Effector memory CD8-positive, alpha-beta T cell (primary cell): ENCODE results near the gene LTA4H.

Experiments
- ATAC-seq: fragments of 150-1000 bp; cut with Tn5 transposase; replicated peaks from 2 replicates; pipeline ENCODE4 v1.10.0; 2021; ENCODE audit warnings: mild to moderate bottlenecking, moderate library complexity
- DNase-seq, 3 experiments: peaks; one replicate each; pipeline ENCODE4 v3.0.0; 2021
- H3K27ac Mint-ChIP-seq, 2 donors: one replicate each; pipeline ENCODE4 v1.8.0; 2022; ENCODE audit warnings: mild to moderate bottlenecking in 2 of 2, mixed read lengths in 2 of 2, moderate library complexity in 2 of 2
- H3K27me3 Mint-ChIP-seq, 2 donors: one replicate each; pipeline ENCODE4 v1.8.0; 2022; ENCODE audit warnings: mixed read lengths in 2 of 2
- H3K36me3 Mint-ChIP-seq: one replicate; pipeline ENCODE4 v1.8.0; 2022; ENCODE audit warnings: mild to moderate bottlenecking, moderate library complexity, mixed read lengths; ENCODE audit not compliant: insufficient read depth
- H3K4me1 Mint-ChIP-seq, 2 donors: one replicate each; pipeline ENCODE4 v1.8.0; 2022; ENCODE audit warnings: low read depth in 2 of 2, mixed read lengths in 2 of 2
- H3K4me3 Mint-ChIP-seq, 2 donors: one replicate each; pipeline ENCODE4 v1.8.0; 2022; ENCODE audit warnings: mild to moderate bottlenecking in 2 of 2, mixed read lengths in 2 of 2, moderate library complexity in 2 of 2
- H3K9me3 Mint-ChIP-seq, 2 donors: one replicate each; pipeline ENCODE4 v1.8.0; 2022; ENCODE audit warnings: mixed read lengths in 2 of 2

The LTA4H gene

DNA sequence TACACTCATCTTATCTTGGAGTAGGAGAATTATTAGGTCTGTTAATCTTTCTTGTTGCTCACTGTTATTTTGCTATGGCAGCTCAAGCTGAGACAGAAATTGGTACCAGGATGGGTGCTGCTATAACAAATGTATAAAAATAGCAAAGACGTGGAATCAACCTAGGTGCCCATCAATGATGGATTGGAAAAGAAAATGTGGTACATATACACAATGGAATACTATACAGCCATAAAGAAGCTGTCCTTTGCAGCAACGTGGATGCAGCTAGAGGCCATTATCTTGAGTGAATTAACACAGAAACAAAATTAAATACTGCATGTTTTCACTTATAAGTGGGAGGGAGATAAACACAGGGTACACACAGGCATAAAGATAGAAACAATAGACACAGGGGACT lies 14.8 kb upstream of the LTA4H start:
- Mint-ChIP-seq H3K27me3 (no peaks in the 10 kb centered on the region), H3K4me3 (no peak overlapping the region), H3K36me3 (no peaks in the 10 kb centered on the region), H3K9me3 (peaks cover 0 to 4% of the 10 kb centered on the region in 2 donors), H3K27ac (no peak overlapping the region), H3K4me1 (peaks cover 15 to 21% of the 10 kb centered on the region in 2 donors)
- ATAC-seq (no peak), DNase-seq (no peak)

- no peak for ATAC-seq
- Mint-ChIP-seq H3K27ac (no peak overlapping the region), H3K4me1 (peaks cover 22 to 27% of the 10 kb centered on the region in 2 donors), H3K9me3 (peaks cover 0 to 4% of the 10 kb centered on the region in 2 donors), H3K27me3 (no peaks in the 10 kb centered on the region), H3K4me3 (no peak overlapping the region), H3K36me3 (no peaks in the 10 kb centered on the region)
- DNase-seq = no peak
These were observed 13.7 kb upstream of the LTA4H start for GRCh38 chr12:96049101-96049500.

DNA sequence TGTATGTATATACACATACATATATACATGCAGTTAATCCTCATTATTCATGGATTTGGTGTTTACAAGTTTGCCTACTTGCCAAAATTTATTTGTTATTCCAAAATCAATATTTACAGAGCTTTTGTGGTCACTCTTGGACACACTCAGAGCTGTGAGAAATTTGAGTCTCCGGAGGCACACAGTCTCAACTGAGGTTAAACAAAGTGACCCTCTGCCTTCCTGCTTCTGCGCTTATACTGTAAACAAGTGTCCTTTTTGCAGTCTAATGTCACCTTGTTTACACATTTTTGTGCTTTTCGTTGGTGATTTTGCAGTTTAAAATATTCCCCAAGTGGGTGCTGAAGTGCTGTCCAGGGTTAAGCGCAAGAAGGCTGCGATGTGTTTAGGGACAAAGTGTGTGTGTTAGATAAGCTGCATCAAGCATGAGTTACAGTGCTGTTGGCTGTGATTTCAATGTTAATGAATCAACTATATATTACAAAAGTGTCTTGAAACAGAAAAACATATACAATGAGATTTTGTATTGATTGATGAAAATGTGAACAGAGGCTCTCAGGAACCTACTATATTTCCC lies 13.1 kb upstream of the LTA4H start:
- DNase-seq (no peak), ATAC-seq (no peak)
- Mint-ChIP-seq H3K36me3 (no peaks in the 10 kb centered on the region), H3K4me3 (peak overlapping the region; percentile 0 to 1), H3K9me3 (peaks cover 0 to 4% of the 10 kb centered on the region in 2 donors), H3K4me1 (peaks cover 25 to 29% of the 10 kb centered on the region in 2 donors), H3K27me3 (no peaks in the 10 kb centered on the region), H3K27ac (no peak overlapping the region)

DNA sequence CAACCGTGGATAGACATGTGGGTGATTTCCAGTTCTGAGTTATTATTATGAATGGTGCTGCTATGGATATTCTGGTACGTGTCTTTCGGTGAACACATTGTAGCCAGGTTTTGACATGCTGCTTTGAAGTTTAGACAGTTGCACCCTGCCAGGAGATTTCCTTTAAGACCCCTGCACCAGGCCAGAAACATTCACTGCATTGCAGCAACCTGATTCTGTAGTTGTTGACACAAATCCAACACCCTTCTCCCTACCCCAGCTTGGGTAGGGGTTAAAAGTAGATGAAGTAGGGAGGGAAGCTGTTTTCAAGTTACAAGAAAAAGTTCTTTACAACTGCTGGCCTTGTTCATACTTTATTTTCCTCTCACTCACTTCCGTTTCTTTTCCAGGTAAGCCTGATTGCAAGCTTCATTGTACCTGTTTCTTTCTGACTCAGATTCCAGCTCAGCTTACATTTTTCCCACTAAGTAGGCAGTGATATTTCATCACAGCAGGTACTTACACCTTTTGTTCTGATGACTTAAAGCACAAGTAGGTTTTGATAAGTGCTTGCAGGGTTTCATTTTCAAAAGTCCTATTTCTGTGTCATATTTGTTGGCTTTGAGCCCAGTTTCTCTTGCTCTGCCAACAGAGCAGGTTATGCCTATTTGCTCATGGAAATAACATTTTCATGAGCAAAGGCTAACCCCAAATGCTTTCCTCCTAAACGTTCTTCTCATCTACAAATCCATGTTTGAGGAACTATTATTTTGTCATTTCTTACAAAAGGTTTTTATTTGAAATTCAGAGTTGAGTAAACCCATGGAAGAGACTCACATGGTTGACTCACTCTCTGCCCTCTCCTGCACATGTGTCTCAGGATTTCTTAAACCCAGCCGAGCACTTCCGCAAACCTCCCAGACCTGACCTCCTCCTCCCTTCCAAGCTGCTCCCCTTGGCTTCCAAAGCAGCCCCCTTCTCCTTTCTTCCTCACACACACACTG lies 12.1 kb upstream of the LTA4H start:
- ATAC-seq = peak; percentile 27
- no peak for DNase-seq
- peaks cover 0 to 4% of the 10 kb centered on the region in 2 donors for H3K9me3 Mint-ChIP-seq
- no peaks in the 10 kb centered on the region for H3K36me3 Mint-ChIP-seq
- peaks cover 25 to 29% of the 10 kb centered on the region in 2 donors for H3K4me1 Mint-ChIP-seq
- no peaks in the 10 kb centered on the region for H3K27me3 Mint-ChIP-seq
- H3K4me3 Mint-ChIP-seq = peak overlapping the region; percentile 3 to 25
- H3K27ac Mint-ChIP-seq = peak overlapping the region; percentile 1 to 77

DNA sequence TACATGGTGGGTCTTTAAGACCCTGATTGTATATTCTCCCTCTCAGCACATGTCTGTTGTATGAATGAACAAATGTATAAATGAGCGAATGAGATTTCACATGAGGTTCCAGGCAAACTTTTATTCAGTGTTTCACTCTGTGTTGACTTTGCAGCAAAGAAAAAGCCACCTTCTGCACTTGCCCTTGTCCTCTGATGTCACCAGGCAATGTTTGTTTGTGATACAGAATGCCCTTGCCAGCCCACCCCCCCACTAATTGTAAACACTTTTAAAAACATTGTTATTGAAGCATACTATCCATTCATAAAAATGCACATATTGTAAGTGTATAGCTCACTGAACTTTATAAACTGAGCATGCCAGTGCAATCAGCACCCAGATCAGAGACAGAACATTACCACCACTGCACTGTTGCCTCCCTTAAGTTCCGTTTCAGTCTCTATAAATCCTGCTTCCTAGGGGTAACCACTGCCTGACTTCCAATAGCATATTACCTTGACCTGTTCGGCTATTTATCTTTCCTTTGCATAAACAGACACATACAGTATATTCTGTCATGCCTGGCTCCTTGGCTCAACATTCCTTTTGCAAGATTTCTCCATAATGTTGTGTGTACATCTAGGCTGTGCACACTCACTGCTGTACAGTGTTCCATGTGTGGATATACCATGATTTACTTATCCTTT lies 11.3 kb upstream of the LTA4H start:
- DNase-seq = no peak
- no peaks in the 10 kb centered on the region for H3K27me3 Mint-ChIP-seq
- H3K9me3 Mint-ChIP-seq = peaks cover 0 to 4% of the 10 kb centered on the region in 2 donors
- H3K4me1 Mint-ChIP-seq = peaks cover 25 to 29% of the 10 kb centered on the region in 2 donors
- H3K4me3 Mint-ChIP-seq = peak overlapping the region in 1 of 2 donors; percentile 3
- H3K36me3 Mint-ChIP-seq = no peaks in the 10 kb centered on the region
- H3K27ac Mint-ChIP-seq = peak overlapping the region; percentile 39 to 77
- ATAC-seq = no peak

GRCh38 chr12:96045566-96045965 lies 10.2 kb upstream of the LTA4H start:
- Mint-ChIP-seq H3K27ac (peak overlapping the region; percentile 29 to 39), H3K27me3 (no peaks in the 10 kb centered on the region), H3K4me3 (no peak overlapping the region), H3K4me1 (peaks cover 25 to 29% of the 10 kb centered on the region in 2 donors), H3K9me3 (peaks cover 0 to 4% of the 10 kb centered on the region in 2 donors), H3K36me3 (no peaks in the 10 kb centered on the region)
- DNase-seq (peak; percentile 20 to 26 (median 23)), ATAC-seq (peak; percentile 86)

- peaks cover 25 to 29% of the 10 kb centered on the region in 2 donors for H3K4me1 Mint-ChIP-seq
- H3K27ac Mint-ChIP-seq = peak overlapping the region; percentile 29
- H3K9me3 Mint-ChIP-seq = no peaks in the 10 kb centered on the region
- H3K36me3 Mint-ChIP-seq = no peaks in the 10 kb centered on the region
- ATAC-seq = no peak
- no peak for DNase-seq
- H3K4me3 Mint-ChIP-seq = peak overlapping the region in 1 of 2 donors; percentile 56
- no peaks in the 10 kb centered on the region for H3K27me3 Mint-ChIP-seq
These were observed 9.5 kb upstream of the LTA4H start for GRCh38 chr12:96044943-96045290.

DNA sequence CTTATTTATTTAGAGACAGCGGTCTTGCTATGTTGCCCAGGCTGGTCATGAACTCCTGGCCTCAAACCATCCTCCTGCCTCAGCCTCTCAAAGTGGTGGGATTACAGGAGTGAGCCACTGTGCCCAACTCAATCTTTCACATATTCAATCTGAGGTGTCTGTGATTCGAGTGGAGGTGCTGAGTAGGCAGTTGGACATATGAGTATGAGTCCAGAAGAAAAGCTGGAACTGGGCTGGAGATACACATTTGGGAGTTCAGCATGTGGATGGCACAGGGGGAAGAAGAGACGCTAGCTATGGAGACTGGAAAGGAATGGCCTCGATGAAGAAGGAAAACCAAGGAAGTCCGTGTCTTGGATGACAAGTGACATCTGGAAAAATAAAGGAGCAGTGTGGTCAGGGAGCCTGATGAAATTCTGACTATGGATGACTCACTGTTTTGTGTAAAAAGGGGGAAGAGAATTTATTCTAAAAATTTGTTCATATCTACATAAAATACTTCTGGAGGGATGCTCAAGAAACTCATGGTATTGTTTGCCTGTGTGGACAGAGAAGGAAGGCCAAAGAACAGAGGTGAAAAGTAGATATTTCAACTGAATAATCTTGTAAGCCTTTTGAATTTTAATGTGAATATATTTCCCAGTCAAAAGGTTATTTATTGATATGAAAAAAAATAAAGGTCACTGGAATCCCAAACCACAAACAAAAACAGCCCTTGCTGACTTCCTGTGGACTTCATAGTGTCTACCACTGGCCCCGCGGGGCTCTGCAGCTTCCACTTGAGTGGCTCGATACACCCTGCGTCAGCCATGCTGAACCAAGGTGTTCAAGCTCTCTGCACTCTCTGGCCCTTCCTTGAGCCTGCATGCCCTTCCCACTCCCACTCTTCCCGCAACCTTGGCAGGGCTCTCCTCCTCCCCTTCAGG lies 8.9 kb upstream of the LTA4H start:
- H3K36me3 Mint-ChIP-seq = no peaks in the 10 kb centered on the region
- DNase-seq = no peak
- H3K4me3 Mint-ChIP-seq = peak overlapping the region in 1 of 2 donors; percentile 56
- peak overlapping the region; percentile 29 for H3K27ac Mint-ChIP-seq
- no peaks in the 10 kb centered on the region for H3K27me3 Mint-ChIP-seq
- peaks cover 25 to 29% of the 10 kb centered on the region in 2 donors for H3K4me1 Mint-ChIP-seq
- ATAC-seq = no peak
- H3K9me3 Mint-ChIP-seq = no peaks in the 10 kb centered on the region

DNA sequence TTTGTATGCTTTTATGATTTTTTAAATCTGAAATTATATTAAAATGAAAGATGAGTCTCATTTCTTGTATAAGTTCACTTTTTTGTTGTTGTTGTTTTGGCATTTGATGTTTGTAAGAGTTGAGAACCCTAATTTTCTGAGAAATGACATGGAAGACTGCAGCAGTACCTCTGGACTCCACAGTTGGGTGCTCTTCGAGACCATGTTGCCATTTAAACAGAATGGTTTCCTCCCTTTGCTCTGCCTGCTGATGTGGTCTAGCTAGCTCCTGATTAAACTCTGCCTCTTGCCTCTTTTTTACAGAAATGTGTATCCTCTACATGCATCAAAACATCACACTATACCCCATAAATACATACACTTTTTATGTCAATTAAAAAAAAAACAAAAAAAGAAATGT lies 5.8 kb upstream of the LTA4H start:
- Mint-ChIP-seq H3K4me3 (no peak overlapping the region), H3K4me1 (peaks cover 8 to 10% of the 10 kb centered on the region in 2 donors), H3K27ac (no peak overlapping the region), H3K9me3 (no peaks in the 10 kb centered on the region), H3K27me3 (no peaks in the 10 kb centered on the region), H3K36me3 (no peaks in the 10 kb centered on the region)
- ATAC-seq (no peak), DNase-seq (no peak)

- Mint-ChIP-seq H3K9me3 (no peaks in the 10 kb centered on the region), H3K27ac (no peak overlapping the region)
These were observed 5.1 kb upstream of the LTA4H start for GRCh38 chr12:96040305-96041133.

GRCh38 chr12:96039516-96039915 lies 4.1 kb upstream of the LTA4H start:
- peaks cover 3 to 5% of the 10 kb centered on the region in 2 donors for H3K4me1 Mint-ChIP-seq
- no peak overlapping the region for H3K27ac Mint-ChIP-seq
- ATAC-seq = no peak
- DNase-seq = no peak
- H3K27me3 Mint-ChIP-seq = no peaks in the 10 kb centered on the region
- no peak overlapping the region for H3K4me3 Mint-ChIP-seq
- H3K9me3 Mint-ChIP-seq = no peaks in the 10 kb centered on the region
- H3K36me3 Mint-ChIP-seq = no peaks in the 10 kb centered on the region

More at GRCh38 chr12:96040305-96041133, 5.1 kb upstream of the LTA4H start:
- DNase-seq = no peak
- peaks cover 7 to 10% of the 10 kb centered on the region in 2 donors for H3K4me1 Mint-ChIP-seq
- ATAC-seq = no peak
- no peaks in the 10 kb centered on the region for H3K27me3 Mint-ChIP-seq
- no peak overlapping the region for H3K4me3 Mint-ChIP-seq
- no peaks in the 10 kb centered on the region for H3K36me3 Mint-ChIP-seq
